Neuronal stem cell (in vitro differentiated cells): ENCODE measurements around the gene UBXN1.

ENCODE experiments used
- DNase-seq: peaks from one replicate; pipeline ENCODE4 v3.0.0-alpha.2; 2013; ENCODE audit warnings: low spot score
- H2AFZ ChIP-seq: one replicate; pipeline ENCODE4 v1.6.1; 2013; ENCODE audit warnings: mild to moderate bottlenecking, low read length, inconsistent platforms
- H2AK5ac ChIP-seq: 2 replicates; pipeline ENCODE4 v1.6.1; 2013; ENCODE audit warnings: low read depth, mild to moderate bottlenecking, inconsistent platforms, low read length, moderate library complexity, mixed read lengths
- H2BK120ac ChIP-seq: 2 replicates; pipeline ENCODE4 v1.6.1; 2013; ENCODE audit warnings: low read depth, mild to moderate bottlenecking, inconsistent platforms, low read length, moderate library complexity, mixed read lengths
- H2BK12ac ChIP-seq: one replicate; pipeline ENCODE4 v1.6.1; 2013; ENCODE audit warnings: low read length, inconsistent platforms
- H2BK15ac ChIP-seq: 2 replicates; pipeline ENCODE4 v1.6.1; 2013; ENCODE audit warnings: mild to moderate bottlenecking, low read length, inconsistent platforms, mixed read lengths
- H2BK5ac ChIP-seq: one replicate; pipeline ENCODE4 v1.6.1; 2013; ENCODE audit warnings: inconsistent platforms, mild to moderate bottlenecking, low read length, moderate library complexity
- H3K14ac ChIP-seq: one replicate; pipeline ENCODE4 v1.6.1; 2013; ENCODE audit warnings: low read length, inconsistent platforms
- H3K18ac ChIP-seq: 2 replicates; pipeline ENCODE4 v1.6.1; 2013; ENCODE audit warnings: low read length, inconsistent platforms
- H3K23ac ChIP-seq: 2 replicates; pipeline ENCODE4 v1.6.1; 2013; ENCODE audit warnings: low read depth, mild to moderate bottlenecking, mixed read lengths, low read length, inconsistent platforms; ENCODE audit not compliant: poor library complexity
- H3K27ac ChIP-seq: replicated peaks from 3 replicates; pipeline ENCODE4 v1.5.1; 2013; ENCODE audit warnings: low read length, inconsistent platforms
- H3K27me3 ChIP-seq, 3 experiments: 2 replicates each; pipeline ENCODE4 v1.6.1; 2013; ENCODE audit warnings: low read length in 3 of 3, mild to moderate bottlenecking in 2 of 3, inconsistent platforms in 1 of 3, low read depth in 1 of 3, mixed read lengths in 1 of 3, moderate library complexity in 1 of 3; ENCODE audit not compliant: control insufficient read depth in 3 of 3, insufficient read depth in 3 of 3
- H3K36me3 ChIP-seq, 2 donors: replicated peaks in 1 of 2; 2 replicates each; pipeline ENCODE4 v1.6.1; 2013; ENCODE audit warnings: low read length in 2 of 2; ENCODE audit not compliant: control insufficient read depth in 2 of 2, insufficient read depth in 2 of 2
- H3K4ac ChIP-seq: 2 replicates; pipeline ENCODE4 v1.6.1; 2013; ENCODE audit warnings: inconsistent platforms, mild to moderate bottlenecking, low read length, moderate library complexity
- H3K4me1 ChIP-seq, 2 donors: 1 replicate in 1 of 2; 2 replicates in 1 of 2; pipeline ENCODE4 v1.6.1; 2013; ENCODE audit warnings: low read length in 2 of 2, low read depth in 1 of 2; ENCODE audit not compliant: control insufficient read depth in 2 of 2, insufficient read depth in 1 of 2
- H3K4me2 ChIP-seq: one replicate; pipeline ENCODE4 v1.6.1; 2013; ENCODE audit warnings: mild to moderate bottlenecking, low read length, inconsistent platforms; ENCODE audit not compliant: insufficient read depth, poor library complexity, severe bottlenecking
- H3K4me3 ChIP-seq, 2 donors: 2 replicates each; pipeline ENCODE4 v1.5.1; 2013; ENCODE audit warnings: low read length in 2 of 2, mild to moderate bottlenecking in 2 of 2, inconsistent platforms in 1 of 2, moderate library complexity in 1 of 2
- H3K79me1 ChIP-seq: one replicate; pipeline ENCODE4 v1.6.1; 2013; ENCODE audit warnings: low read depth, mild to moderate bottlenecking, inconsistent platforms, low read length, moderate library complexity
- H3K9ac ChIP-seq: one replicate; pipeline ENCODE4 v1.6.1; 2013; ENCODE audit warnings: mild to moderate bottlenecking, low read depth, low read length, inconsistent platforms; ENCODE audit not compliant: poor library complexity
- H3K9me3 ChIP-seq, 2 donors: replicated peaks in 1 of 2; 2 replicates each; pipeline versions ENCODE3 to v1.6.1; 2013; ENCODE audit warnings: low read length in 2 of 2, mild to moderate bottlenecking in 2 of 2, inconsistent platforms in 1 of 2, low read depth in 1 of 2, mixed read lengths in 1 of 2, moderate library complexity in 1 of 2; ENCODE audit not compliant: control insufficient read depth in 2 of 2, insufficient read depth in 1 of 2
- H4K8ac ChIP-seq: one replicate; pipeline ENCODE4 v1.6.1; 2013; ENCODE audit warnings: low read depth, mild to moderate bottlenecking, inconsistent platforms, low read length, moderate library complexity
- H4K91ac ChIP-seq: one replicate; pipeline ENCODE4 v1.6.1; 2013; ENCODE audit warnings: low read length, low read depth, mild to moderate bottlenecking, inconsistent platforms; ENCODE audit not compliant: poor library complexity
- WGBS, 2 donors: extraction: QIAGEN DNeasy Blood & Tissue Kit; methylation state at CpG; one replicate each; pipeline ENCODE4 v1.1.7; 2013; ENCODE audit warnings: missing lambda C conversion rate in 2 of 2, mixed read lengths in 1 of 2; ENCODE audit not compliant: insufficient read length in 2 of 2, insufficient replicate concordance in 1 of 2; ENCODE audit errors: extremely low coverage in 2 of 2; 5-methylcytosine and 5-hydroxymethylcytosine counted together

The UBXN1 gene

GRCh38 chr11:62708392-62708791 is 29.5 kb upstream of the UBXN1 start:
- Histone ChIP-seq H3K9ac (no peak overlapping the region), H2BK12ac (peak overlapping the region; percentile 26), H2AK5ac (peak overlapping the region; percentile 36), H3K27ac (no peak overlapping the region), H4K8ac (no peak overlapping the region), H3K4me2 (peak overlapping the region; percentile 60), H4K91ac (no peak overlapping the region), H2BK5ac (peak overlapping the region; percentile 85), H2BK120ac (peak overlapping the region; percentile 2), H3K4ac (no peak overlapping the region), H3K36me3 (peaks cover 16 to 60% of the 10 kb centered on the region in 2 donors), H3K79me1 (no peaks in the 10 kb centered on the region), H3K14ac (no peak overlapping the region), H3K9me3 (no peaks in the 10 kb centered on the region), H2AFZ (no peak overlapping the region), H3K4me1 (peaks cover 23 to 31% of the 10 kb centered on the region in 2 donors), H3K23ac (no peak overlapping the region), H3K4me3 (no peak overlapping the region), H3K27me3 (no peaks in the 10 kb centered on the region), H2BK15ac (peak overlapping the region; percentile 20), H3K18ac (no peak overlapping the region)
- no peak for DNase-seq
- no CpG with 5 or more reads among the region's 5 CpGs for WGBS, 2 donors

GRCh38 chr11:62707277-62707861 is 28.5 kb upstream of the UBXN1 start, which contains the start of the genes BSCL2 and GNG3:
Gene BSCL2, minus strand, starts transcription at chr11:62707424. Its CDS starts 229 bp downstream, at chr11:62707195.
Gene GNG3, plus strand, starts transcription at chr11:62707676. Its CDS starts 620 bp downstream, at chr11:62708296.
- WGBS, 2 donors: no CpG with 5 or more reads among the region's 10 CpGs
- peaks cover 23 to 31% of the 10 kb centered on the region in 2 donors for H3K4me1 ChIP-seq
- peak within 1 kb of the TSS; percentile 70 to 73 for H3K4me3 ChIP-seq
- peak within 1 kb of the TSS; percentile 92 for H3K27ac ChIP-seq
- peak within 1 kb of the TSS; percentile 77 for H2AFZ ChIP-seq
- H3K23ac ChIP-seq: peak within 1 kb of the TSS; percentile 90
- peak within 1 kb of the TSS; percentile 18 for H2BK120ac ChIP-seq
- H2BK12ac ChIP-seq: peak within 1 kb of the TSS; percentile 76
- peak; percentile 79 for DNase-seq
- no peaks in the 10 kb centered on the region for H3K27me3 ChIP-seq
- H2BK5ac ChIP-seq: peak within 1 kb of the TSS; percentile 94
- H3K79me1 ChIP-seq: no peaks in the 10 kb centered on the region
- H3K4ac ChIP-seq: peak within 1 kb of the TSS; percentile 97
- H3K4me2 ChIP-seq: peak within 1 kb of the TSS; percentile 94
- H3K9me3 ChIP-seq: no peaks in the 10 kb centered on the region
- peak within 1 kb of the TSS; percentile 86 for H3K9ac ChIP-seq
- H3K14ac ChIP-seq: peak within 1 kb of the TSS; percentile 43
- peak within 1 kb of the TSS; percentile 88 for H2AK5ac ChIP-seq
- peak within 1 kb of the TSS; percentile 38 for H2BK15ac ChIP-seq
- H4K91ac ChIP-seq: no peak within 1 kb of the TSS
- no peak within 1 kb of the TSS for H4K8ac ChIP-seq
- peaks cover 12 to 57% of the 10 kb centered on the region in 2 donors for H3K36me3 ChIP-seq
- H3K18ac ChIP-seq: peak within 1 kb of the TSS; percentile 98

GRCh38 chr11:62706850-62707247 is 28.0 kb upstream of the UBXN1 start:
- Histone ChIP-seq H3K36me3 (peaks cover 12 to 57% of the 10 kb centered on the region in 2 donors), H2BK120ac (no peak overlapping the region), H3K27ac (peak overlapping the region; percentile 92), H3K18ac (peak overlapping the region; percentile 98), H2BK12ac (no peak overlapping the region), H3K14ac (no peak overlapping the region), H3K4ac (no peak overlapping the region), H3K4me2 (peak overlapping the region; percentile 94), H2AK5ac (peak overlapping the region; percentile 88), H3K4me3 (peak overlapping the region; percentile 70 to 73), H3K23ac (peak overlapping the region; percentile 90), H3K4me1 (peaks cover 23 to 31% of the 10 kb centered on the region in 2 donors), H3K79me1 (no peaks in the 10 kb centered on the region), H3K9ac (peak overlapping the region; percentile 86), H2AFZ (peak overlapping the region; percentile 77), H2BK15ac (no peak overlapping the region), H4K8ac (no peak overlapping the region), H4K91ac (no peak overlapping the region), H3K27me3 (no peaks in the 10 kb centered on the region), H3K9me3 (no peaks in the 10 kb centered on the region), H2BK5ac (peak overlapping the region; percentile 94)
- no peak for DNase-seq
- WGBS, 2 donors: no CpG with 5 or more reads among the region's 8 CpGs
